SK-N-SH (cell line): ENCODE data around the gene PIK3R2. TPM values are rescaled to one million over a fixed set of nuclear protein-coding genes. Genes with fewer than 3 reads are reported as not detected.

Experiments
- CTCF ChIA-PET: fragments of 300-600, 350-600 bp; formaldehyde crosslinking; extraction: SDS; loops from one replicate; lab custom pipeline; 2021; lab: Yijun Ruan, JAX
- POLR2A ChIA-PET: fragments of 350-600 bp; sonication (Branson Sonifier 250); formaldehyde crosslinking; extraction: SDS; loops from one replicate; lab custom pipeline; 2020; ENCODE audit warnings: antibody characterized with exemption, inconsistent platforms; lab: Yijun Ruan, JAX
- DNase-seq: peaks from one replicate; pipeline ENCODE4 v3.0.0; 2012
- H2AFZ ChIP-seq: fragments of 200-600 bp; sonication (generic); 2 replicates; pipeline ENCODE4 v1.8.1; 2016; ENCODE audit warnings: antibody characterized with exemption, mild to moderate bottlenecking, low read depth
- H3F3A ChIP-seq: fragments of 200-600 bp; sonication (generic); replicated peaks from 2 replicates; pipeline ENCODE3; 2016; ENCODE audit warnings: antibody characterized with exemption, mild to moderate bottlenecking; ENCODE audit not compliant: insufficient read depth
- H3K27ac ChIP-seq, 2 experiments: fragments of 200-500 bp in 1 of 2; fragments of 200-600 bp in 1 of 2; sonication (Bioruptor generic) in 1 of 2; sonication (generic), shearing (Covaris generic) in 1 of 2; 2 replicates each; pipeline versions ENCODE4 v1.5.1 to v1.6.1; 2014 to 2016; ENCODE audit warnings: low read depth in 2 of 2, inconsistent platforms in 1 of 2, low read length in 1 of 2, mild to moderate bottlenecking in 1 of 2, mixed read lengths in 1 of 2
- H3K27me3 ChIP-seq: fragments of 200-600 bp; sonication (generic), shearing (Covaris generic); 2 replicates; pipeline ENCODE4 v1.6.1; 2016; ENCODE audit warnings: mixed run types; ENCODE audit not compliant: insufficient read depth
- H3K36me3 ChIP-seq, 2 experiments: fragments of 200-500 bp in 1 of 2; fragments of 200-600 bp in 1 of 2; sonication (Bioruptor generic) in 1 of 2; sonication (generic) in 1 of 2; replicated peaks in 1 of 2; 2 replicates each; pipeline versions ENCODE3 to v1.5.1; 2014 to 2016; ENCODE audit warnings: low read length in 1 of 2, mild to moderate bottlenecking in 1 of 2; ENCODE audit not compliant: insufficient read depth in 2 of 2, control insufficient read depth in 1 of 2
- H3K4me1 ChIP-seq, 2 experiments: fragments of 200-500 bp in 1 of 2; fragments of 200-600 bp in 1 of 2; sonication (Bioruptor generic) in 1 of 2; sonication (generic), shearing (Covaris generic) in 1 of 2; 2 replicates each; pipeline versions ENCODE4 v1.5.1 to v1.6.1; 2014 to 2016; ENCODE audit warnings: low read depth in 1 of 2, low read length in 1 of 2, mixed run types in 1 of 2; ENCODE audit not compliant: insufficient read depth in 2 of 2, control insufficient read depth in 1 of 2
- H3K4me2 ChIP-seq: fragments of 200-600 bp; sonication (generic), shearing (Covaris generic); 2 replicates; pipeline ENCODE4 v1.6.1; 2017; ENCODE audit warnings: mixed run types
- H3K4me3 ChIP-seq, 2 experiments: fragments of 200-500 bp in 1 of 2; fragments of 200-600 bp in 1 of 2; sonication (Bioruptor generic) in 1 of 2; sonication (generic), shearing (Covaris generic) in 1 of 2; 2 replicates each; pipeline versions ENCODE4 v1.5.1 to v1.8.1; 2014 to 2016; ENCODE audit warnings: low read depth in 2 of 2, inconsistent platforms in 1 of 2, low read length in 1 of 2, mild to moderate bottlenecking in 1 of 2, mixed read lengths in 1 of 2, moderate library complexity in 1 of 2
- H3K79me2 ChIP-seq: fragments of 200-600 bp; sonication (generic); 2 replicates; pipeline ENCODE4 v1.8.1; 2017; ENCODE audit warnings: mild to moderate bottlenecking; ENCODE audit not compliant: insufficient read depth
- H3K9ac ChIP-seq: fragments of 200-600 bp; sonication (generic); 2 replicates; pipeline ENCODE4 v1.6.1; 2017; ENCODE audit warnings: mixed run types
- H3K9me2 ChIP-seq: fragments of 200-600 bp; sonication (generic); 2 replicates; pipeline ENCODE4 v1.6.1; 2017; ENCODE audit warnings: mixed run types
- H3K9me3 ChIP-seq: fragments of 200-600 bp; sonication (generic); 2 replicates; pipeline ENCODE4 v1.6.1; 2017; ENCODE audit warnings: mixed run types, mild to moderate bottlenecking, moderate library complexity
- H4K20me1 ChIP-seq: fragments of 200-600 bp; sonication (generic); 2 replicates; pipeline ENCODE4 v1.6.1; 2017; ENCODE audit warnings: mild to moderate bottlenecking, mixed run types; ENCODE audit not compliant: insufficient read depth
- ELF1 ChIP-seq: IDR thresholded peaks from 2 replicates; pipeline ENCODE4 v1.4.0; 2012
- EP300 ChIP-seq, 2 experiments: IDR thresholded peaks; 2 replicates each; pipeline versions ENCODE4 v1.4.0 to v1.6.1; 2012; ENCODE audit warnings: borderline replicate concordance in 1 of 2, low read depth in 1 of 2, low read length in 1 of 2
- FOXM1 ChIP-seq: IDR thresholded peaks from 2 replicates; pipeline ENCODE4 v1.4.0; 2012; ENCODE audit warnings: low read depth, mild to moderate bottlenecking
- GABPA ChIP-seq: IDR thresholded peaks from 2 replicates; pipeline ENCODE4 v1.4.0; 2012; ENCODE audit warnings: low read depth, mild to moderate bottlenecking
- NFIC ChIP-seq: IDR thresholded peaks from 2 replicates; pipeline ENCODE4 v1.4.0; 2012; ENCODE audit warnings: borderline replicate concordance
- RFX5 ChIP-seq: IDR thresholded peaks from 2 replicates; pipeline ENCODE4 v1.6.1; 2012; ENCODE audit warnings: mild to moderate bottlenecking, improper control_type of control experiment, low read length
- RXRA ChIP-seq: IDR thresholded peaks from 2 replicates; pipeline ENCODE4 v1.4.0; 2012; ENCODE audit warnings: low read depth, mild to moderate bottlenecking, borderline replicate concordance
- TAF1 ChIP-seq: IDR thresholded peaks from 2 replicates; pipeline ENCODE4 v1.6.1; 2012; ENCODE audit warnings: low read depth, mild to moderate bottlenecking, low read length, moderate library complexity, borderline replicate concordance
- TEAD4 ChIP-seq: IDR thresholded peaks from 2 replicates; pipeline ENCODE4 v1.4.0; 2012; ENCODE audit warnings: mild to moderate bottlenecking, borderline replicate concordance; ENCODE audit not compliant: insufficient read depth
- WGBS: methylation state at CpG from one replicate; pipeline ENCODE4 v1.1.6; 2017; ENCODE audit warnings: low lambda C conversion rate; 5-methylcytosine and 5-hydroxymethylcytosine counted together
- polyA plus RNA-seq, 3 experiments: library from polyadenylated mRNA; depleted of rRNA; stranded (reverse); fragments of >200 nt; gene quantifications; 2 replicates each; pipeline ENCODE4 v1.2.3, GENCODE V29; 2012
- TF ChIP-seq, protein P1 (sequence below): IDR thresholded peaks from 2 replicates; pipeline ENCODE4 v1.4.0; 2012; ENCODE audit warnings: low read depth, borderline replicate concordance
- TF ChIP-seq, protein P2 (sequence below): fragments of 200-600 bp; sonication (generic); IDR thresholded peaks from 2 replicates; pipeline ENCODE4 v1.6.1; 2017; ENCODE audit warnings: antibody characterized with exemption, mild to moderate bottlenecking, moderate library complexity
- TF ChIP-seq, protein P3 (sequence below): IDR thresholded peaks from 2 replicates; pipeline ENCODE4 v1.4.0; 2012; ENCODE audit warnings: low read depth

The PIK3R2 gene
- polyA plus RNA-seq, 1 of the 3 experiments (the other 2 are of a cell fraction): 36.6 TPM

DNA sequence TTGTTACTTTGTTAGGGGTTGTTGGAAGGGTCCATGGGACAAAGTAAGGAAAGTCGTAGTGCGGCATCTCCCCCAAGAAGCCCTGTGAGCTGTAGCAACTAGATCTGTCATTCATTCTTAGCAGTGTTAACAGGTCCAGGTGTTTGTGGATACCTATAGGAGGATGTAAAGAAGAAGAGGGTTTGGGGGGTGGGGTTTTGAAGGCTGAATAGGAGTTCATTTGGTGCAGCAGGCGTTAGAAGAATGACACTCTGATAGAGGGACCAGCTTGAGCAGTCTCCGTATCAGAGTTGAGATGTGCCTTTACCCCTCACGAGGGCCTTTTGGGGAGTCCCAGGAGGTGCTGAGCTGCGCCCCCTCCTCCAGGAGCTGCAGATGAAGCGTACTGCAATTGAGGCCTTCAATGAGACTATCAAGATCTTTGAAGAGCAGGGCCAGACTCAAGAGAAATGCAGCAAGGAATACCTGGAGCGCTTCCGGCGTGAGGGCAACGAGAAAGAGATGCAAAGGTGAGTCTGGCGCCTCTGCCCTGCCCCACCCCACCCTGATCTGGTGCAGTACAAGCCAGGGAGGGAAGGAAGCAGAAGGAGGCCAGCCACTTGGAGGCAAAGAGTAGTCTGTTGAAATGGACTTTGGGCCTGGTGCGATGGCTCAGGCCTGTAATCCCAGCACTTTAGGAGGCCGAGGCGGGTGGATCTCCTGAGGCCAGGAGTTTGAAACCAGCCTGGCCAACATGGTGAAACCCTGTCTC, 13.0 kb downstream of the PIK3R2 start:
- Histone ChIP-seq H3K4me1 (peaks cover 0 to 8% of the 10 kb centered on the region in 2 experiments; a peak in 1 of 4 replicates), H3K9ac (no peak overlapping the region)
- WGBS: 96% methylated on average over 15 of the region's 15 CpGs

GRCh38 chr19:18167011-18167410, 14.0 kb downstream of the PIK3R2 start:
- no peak overlapping the region for H3K9ac ChIP-seq
- H3K79me2 ChIP-seq: no peaks in the 10 kb centered on the region
- peak; percentile 11 for DNase-seq
- no peak overlapping the region for H3K4me2 ChIP-seq
- H2AFZ ChIP-seq: no peak overlapping the region
- TF ChIP-seq, protein P1, sequence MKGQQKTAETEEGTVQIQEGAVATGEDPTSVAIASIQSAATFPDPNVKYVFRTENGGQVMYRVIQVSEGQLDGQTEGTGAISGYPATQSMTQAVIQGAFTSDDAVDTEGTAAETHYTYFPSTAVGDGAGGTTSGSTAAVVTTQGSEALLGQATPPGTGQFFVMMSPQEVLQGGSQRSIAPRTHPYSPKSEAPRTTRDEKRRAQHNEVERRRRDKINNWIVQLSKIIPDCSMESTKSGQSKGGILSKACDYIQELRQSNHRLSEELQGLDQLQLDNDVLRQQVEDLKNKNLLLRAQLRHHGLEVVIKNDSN: no peak
- TF ChIP-seq EP300 (IDR thresholded peaks at IDR 0.05; ENCODE audit: borderline replicate concordance in 1 of 2, low read depth in 1 of 2, low read length in 1 of 2) (no peak), NFIC (no peak), FOXM1 (no peak), GABPA (no peak), ELF1 (no peak), RFX5 (no peak), TAF1 (no peak), RXRA (no peak)
- TF ChIP-seq, protein P2, sequence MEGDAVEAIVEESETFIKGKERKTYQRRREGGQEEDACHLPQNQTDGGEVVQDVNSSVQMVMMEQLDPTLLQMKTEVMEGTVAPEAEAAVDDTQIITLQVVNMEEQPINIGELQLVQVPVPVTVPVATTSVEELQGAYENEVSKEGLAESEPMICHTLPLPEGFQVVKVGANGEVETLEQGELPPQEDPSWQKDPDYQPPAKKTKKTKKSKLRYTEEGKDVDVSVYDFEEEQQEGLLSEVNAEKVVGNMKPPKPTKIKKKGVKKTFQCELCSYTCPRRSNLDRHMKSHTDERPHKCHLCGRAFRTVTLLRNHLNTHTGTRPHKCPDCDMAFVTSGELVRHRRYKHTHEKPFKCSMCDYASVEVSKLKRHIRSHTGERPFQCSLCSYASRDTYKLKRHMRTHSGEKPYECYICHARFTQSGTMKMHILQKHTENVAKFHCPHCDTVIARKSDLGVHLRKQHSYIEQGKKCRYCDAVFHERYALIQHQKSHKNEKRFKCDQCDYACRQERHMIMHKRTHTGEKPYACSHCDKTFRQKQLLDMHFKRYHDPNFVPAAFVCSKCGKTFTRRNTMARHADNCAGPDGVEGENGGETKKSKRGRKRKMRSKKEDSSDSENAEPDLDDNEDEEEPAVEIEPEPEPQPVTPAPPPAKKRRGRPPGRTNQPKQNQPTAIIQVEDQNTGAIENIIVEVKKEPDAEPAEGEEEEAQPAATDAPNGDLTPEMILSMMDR: no peak
- TF ChIP-seq, protein P3, sequence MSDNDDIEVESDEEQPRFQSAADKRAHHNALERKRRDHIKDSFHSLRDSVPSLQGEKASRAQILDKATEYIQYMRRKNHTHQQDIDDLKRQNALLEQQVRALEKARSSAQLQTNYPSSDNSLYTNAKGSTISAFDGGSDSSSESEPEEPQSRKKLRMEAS: no peak
- no peaks in the 10 kb centered on the region for H3K9me2 ChIP-seq
- POLR2A ChIA-PET: interaction anchor here (1.7 kb wide), 1 partner anchor 57 kb away, joined by 4 read pairs; no protein-coding TSS in a partner anchor
- CTCF ChIA-PET: interaction anchor here (1.5 to 9.4 kb wide), 5 partner anchors 13 to 112 kb away, joined by 4 to 78 read pairs (median 6); partner anchors contain the start of gene PIK3R2
- H3F3A ChIP-seq: peaks cover 13% of the 10 kb centered on the region
- WGBS: 96% methylated on average over 16 of the region's 21 CpGs
- H4K20me1 ChIP-seq: no peaks in the 10 kb centered on the region
- H3K27ac ChIP-seq: no peak overlapping the region
- no peaks in the 10 kb centered on the region for H3K27me3 ChIP-seq
- peaks cover 35 to 40% of the 10 kb centered on the region in 2 experiments for H3K36me3 ChIP-seq
- H3K4me1 ChIP-seq: peaks cover 0 to under 1% of the 10 kb centered on the region in 2 experiments; a peak in 1 of 4 replicates
- no peaks in the 10 kb centered on the region for H3K9me3 ChIP-seq
- H3K4me3 ChIP-seq: no peak overlapping the region

More for the DNA sequence above, 13.0 kb downstream of the PIK3R2 start:
- H3K4me3 ChIP-seq: no peak overlapping the region
- H3K4me2 ChIP-seq: no peak overlapping the region
- ChIA-PET POLR2A (interaction anchor here (1.0 kb wide), 1 partner anchor 14 kb away, joined by 3 read pairs; the partner anchor contains the start of gene PIK3R2), CTCF (interaction anchor here (2.1 to 9.4 kb wide), 2 partner anchors 9 to 55 kb away, joined by 7 to 78 read pairs; partner anchors contain the start of gene IFI30)
- H3K79me2 ChIP-seq: no peaks in the 10 kb centered on the region
- H3F3A ChIP-seq: peaks cover 10% of the 10 kb centered on the region
- DNase-seq: peak; percentile 16
- no peaks in the 10 kb centered on the region for H3K27me3 ChIP-seq
- TF ChIP-seq TEAD4 (no peak), ELF1 (no peak)
- H2AFZ ChIP-seq: no peak overlapping the region
- no peaks in the 10 kb centered on the region for H3K9me3 ChIP-seq
- H3K36me3 ChIP-seq: peaks cover 38 to 44% of the 10 kb centered on the region in 2 experiments
- H4K20me1 ChIP-seq: no peaks in the 10 kb centered on the region
- no peak overlapping the region for H3K27ac ChIP-seq
- H3K9me2 ChIP-seq: no peaks in the 10 kb centered on the region
